K562 (cell line): ENCODE results near the gene METTL25. TPM values are rescaled to one million over a fixed set of nuclear protein-coding genes. Genes with fewer than 3 reads are reported as not detected.

Experiments used
- ATAC-seq: fragments of 200-7000 bp; cut with Tn5 transposase; 3 replicates; pipeline ENCODE4 v1.9.1; 2020; ENCODE audit warnings: moderate library complexity
- BruUV-seq: library from RNA; stranded (reverse); fragments of 400-500 nt; replicated peaks from 2 replicates; lab custom pipeline; 2021; lab: Mats Ljungman, UMichigan
- CTCF ChIA-PET: fragments of 300-600 bp; formaldehyde crosslinking; extraction: SDS; loops from one replicate; lab custom pipeline; 2021; ENCODE audit warnings: low intra/inter-chr PET ratio; lab: Yijun Ruan, JAX
- POLR2A ChIA-PET: fragments of 300-600, 350-650 bp; sonication (Branson Sonifier 250); formaldehyde crosslinking; extraction: SDS; loops from one replicate; lab custom pipeline; 2021; ENCODE audit warnings: antibody characterized with exemption, inconsistent platforms; lab: Yijun Ruan, JAX
- DNase-seq, 4 experiments: peaks; one replicate each; pipeline versions ENCODE4 v3.0.0 to v3.0.0-alpha.2; 2011 to 2018; ENCODE audit warnings: low spot score in 3 of 4, mixed read lengths in 3 of 4; ENCODE audit errors: extremely low read depth in 1 of 4
- FAIRE-seq: peaks from 2 replicates; lab custom pipeline; 2011; peaks lifted over from hg19 to GRCh38; lab: Jason Lieb, UNC
- H2AFZ ChIP-seq: 2 replicates; pipeline ENCODE4 v1.6.0; 2011; ENCODE audit warnings: low read depth, low read length, control low read depth, inconsistent platforms
- H3K27ac ChIP-seq: fragments of 200-600 bp; 3 replicates; pipeline ENCODE4 v1.8.0; 2011; ENCODE audit warnings: low read depth, mild to moderate bottlenecking, control low read depth, inconsistent platforms, low read length, moderate library complexity, mixed read lengths; ENCODE audit errors: extremely low read depth
- H3K27me3 ChIP-seq, 2 experiments: fragments of 300-600 bp in 1 of 2; 2 replicates in 1 of 2; 3 replicates in 1 of 2; pipeline versions ENCODE4 v1.6.0 to v1.8.0; 2011; ENCODE audit warnings: inconsistent platforms in 2 of 2, low read length in 2 of 2, mild to moderate bottlenecking in 1 of 2, mixed read lengths in 1 of 2, moderate library complexity in 1 of 2; ENCODE audit not compliant: control insufficient read depth in 2 of 2, insufficient read depth in 2 of 2
- H3K36me3 ChIP-seq: fragments of 300-600 bp; 3 replicates; pipeline ENCODE4 v1.8.0; 2011; ENCODE audit warnings: mild to moderate bottlenecking, low read length, inconsistent platforms; ENCODE audit not compliant: control insufficient read depth, insufficient read depth
- H3K4me1 ChIP-seq, 2 experiments: fragments of 200-600 bp in 1 of 2; replicated peaks in 1 of 2; 2 replicates in 1 of 2; 3 replicates in 1 of 2; pipeline versions ENCODE4 v1.5.1 to v1.8.0; 2011; ENCODE audit warnings: inconsistent platforms in 2 of 2, low read length in 2 of 2, mild to moderate bottlenecking in 1 of 2, mixed read lengths in 1 of 2, moderate library complexity in 1 of 2; ENCODE audit not compliant: control insufficient read depth in 2 of 2, insufficient read depth in 2 of 2
- H3K4me2 ChIP-seq: 2 replicates; pipeline ENCODE4 v1.6.1; 2011; ENCODE audit warnings: low read length, control low read depth, inconsistent platforms, mixed read lengths; ENCODE audit not compliant: insufficient read depth
- H3K4me3 ChIP-seq: fragments of 200-600 bp; sonication (generic), shearing (Covaris generic); 2 replicates; pipeline ENCODE4 v1.5.1; 2016; ENCODE audit warnings: control low read depth, inconsistent platforms
- H3K79me2 ChIP-seq: fragments of 200-600 bp; 3 replicates; pipeline ENCODE4 v1.8.0; 2011; ENCODE audit warnings: low read length, inconsistent platforms; ENCODE audit not compliant: control insufficient read depth, insufficient read depth
- H3K9ac ChIP-seq, 2 experiments: 2 replicates each; pipeline versions ENCODE4 v1.6.0 to v1.6.1; 2011; ENCODE audit warnings: low read depth in 2 of 2, low read length in 2 of 2, control low read depth in 1 of 2, inconsistent platforms in 1 of 2, mild to moderate bottlenecking in 1 of 2, mixed read lengths in 1 of 2; ENCODE audit not compliant: insufficient read depth in 1 of 2
- H3K9me1 ChIP-seq: one replicate; pipeline ENCODE4 v1.6.0; 2011; ENCODE audit warnings: inconsistent platforms, mild to moderate bottlenecking, low read length, moderate library complexity; ENCODE audit not compliant: control insufficient read depth, insufficient read depth
- H3K9me3 ChIP-seq: replicated peaks from 2 replicates; pipeline ENCODE4 v1.5.1; 2011; ENCODE audit warnings: low read depth, low read length, inconsistent platforms; ENCODE audit not compliant: control insufficient read depth, insufficient read depth
- H4K20me1 ChIP-seq: replicated peaks from 2 replicates; pipeline ENCODE4 v1.6.1; 2011; ENCODE audit warnings: low read length, inconsistent platforms, mixed read lengths; ENCODE audit not compliant: control insufficient read depth, insufficient read depth
- CEBPZ ChIP-seq: fragments of 150-350 bp; IDR thresholded peaks from 2 replicates; pipeline ENCODE4 v1.6.1; 2014; ENCODE audit warnings: low read depth, mild to moderate bottlenecking, low read length, borderline replicate concordance
- HDAC3 ChIP-seq: fragments of 450-650 bp; IDR thresholded peaks from 2 replicates; pipeline ENCODE4 v1.6.1; 2018; ENCODE audit warnings: borderline replicate concordance, mild to moderate bottlenecking, moderate library complexity; ENCODE audit not compliant: partially characterized antibody
- NELFE ChIP-seq: IDR thresholded peaks from 2 replicates; pipeline ENCODE4 v1.6.1; 2011; ENCODE audit warnings: mild to moderate bottlenecking; ENCODE audit not compliant: insufficient read depth, insufficient read length
- STAT6 ChIP-seq: sonication (generic); formaldehyde crosslinking; IDR thresholded peaks from 2 replicates; pipeline ENCODE4 v1.8.1; 2023; ENCODE audit warnings: mild to moderate bottlenecking, missing genetic modification reagents
- TCF7 ChIP-seq: sonication (generic); IDR thresholded peaks from 2 replicates; pipeline ENCODE4 v1.6.1; 2016; ENCODE audit warnings: antibody characterized with exemption, borderline replicate concordance
- ZNF165 ChIP-seq: fragments of 250-450 bp; sonication (Bioruptor Pico); IDR thresholded peaks from 2 replicates; pipeline ENCODE4 v1.4.0; 2020; ENCODE audit warnings: borderline replicate concordance
- WGBS: fragments of 100-300 bp; shearing (Covaris generic); methylation state at CpG from one replicate; pipeline ENCODE4 v1.1.6; 2016; ENCODE audit warnings: low coverage, mixed read lengths; ENCODE audit not compliant: insufficient coverage; ENCODE audit errors: missing lambda C conversion rate; 5-methylcytosine and 5-hydroxymethylcytosine counted together
- in situ Hi-C: fragments of 300-500 bp; cut with MboI; formaldehyde crosslinking; loops from 4 replicates; pipeline ENCODE4 v1.15.0; 2018; ENCODE audit warnings: inconsistent platforms, mixed read lengths
- intact Hi-C: fragments of 100-400 bp; cut with micrococcal nuclease; formaldehyde crosslinking; loops from 2 replicates; pipeline ENCODE4 v1.14.2; 2022
- polyA plus RNA-seq, 8 experiments: library from polyadenylated mRNA; depleted of rRNA in 4 of 8; stranded (reverse) in 5 of 8; unstranded in 3 of 8; fragments of >200 nt; fragmentation: Nextera tagmentation in 2 of 8; fragmentation: Illumina TruSeq in 1 of 8; extraction: Ambion mirVana in 2 of 8; extraction: Trizol in 1 of 8; gene quantifications; 2 replicates each; pipeline versions ENCODE4 v1.2.1 to v1.2.3, GENCODE V29; 2011 to 2014; ENCODE audit warnings: inconsistent platforms in 1 of 8, missing spikeins in 1 of 8
- total RNA-seq, 7 experiments: library from RNA; depleted of rRNA in 6 of 7; stranded (reverse); fragments of >200 nt in 6 of 7; fragmentation: Illumina TruSeq in 2 of 7; extraction: Trizol in 2 of 7; gene quantifications; 2 replicates each; pipeline versions ENCODE4 v1.2.1 to v1.2.3, GENCODE V29; 2011 to 2021; ENCODE audit warnings: low replicate concordance in 1 of 7
- TF ChIP-seq, protein P1 (sequence below), 2 experiments: fragments of 450-650 bp; IDR thresholded peaks; 2 replicates each; pipeline ENCODE4 v1.6.1; 2016; ENCODE audit warnings: mild to moderate bottlenecking in 2 of 2, borderline replicate concordance in 1 of 2, low read depth in 1 of 2, moderate library complexity in 1 of 2

METTL25 gene
- total and polyA plus RNA-seq, 9 of the 15 experiments (the other 6 are each of a cell fraction or from before 2014, with no cell fraction given): 0.50 to 2.4 (median 1.9) TPM

GRCh38 chr12:82476511-82476910, 118.2 kb downstream of the METTL25 start:
- in situ Hi-C loops (no loop called here), intact Hi-C loops (no loop called here)
- Histone ChIP-seq H3K9me3 (0 out of 2 replicates have a peak, but pooled peaks cover 1% of the 10 kb centered on the region), H3K4me3 (no peak overlapping the region), H3K36me3 (no peaks in the 10 kb centered on the region), H3K4me2 (no peak overlapping the region), H3K9me1 (no peaks in the 10 kb centered on the region), H3K27ac (no peak overlapping the region), H3K27me3 (no peaks in the 10 kb centered on the region), H4K20me1 (no peaks in the 10 kb centered on the region), H3K4me1 (no peaks in the 10 kb centered on the region), H3K79me2 (no peaks in the 10 kb centered on the region), H2AFZ (no peak overlapping the region), H3K9ac (no peak overlapping the region)
- BruUV-seq: no TSS peak
- 2% methylated on average over 4 of the region's 4 CpGs for WGBS
- POLR2A ChIA-PET: no interaction called here
- CTCF ChIA-PET: no interaction called here
- FAIRE-seq: no peak
- no peak for ATAC-seq
- DNase-seq: no peak
- TF ChIP-seq STAT6 (CRISPR knock-in tag) (no peak), CEBPZ (no peak), TCF7 (no peak), HDAC3 (no peak), ZNF165 (no peak), NELFE (no peak)
- TF ChIP-seq, protein P1, sequence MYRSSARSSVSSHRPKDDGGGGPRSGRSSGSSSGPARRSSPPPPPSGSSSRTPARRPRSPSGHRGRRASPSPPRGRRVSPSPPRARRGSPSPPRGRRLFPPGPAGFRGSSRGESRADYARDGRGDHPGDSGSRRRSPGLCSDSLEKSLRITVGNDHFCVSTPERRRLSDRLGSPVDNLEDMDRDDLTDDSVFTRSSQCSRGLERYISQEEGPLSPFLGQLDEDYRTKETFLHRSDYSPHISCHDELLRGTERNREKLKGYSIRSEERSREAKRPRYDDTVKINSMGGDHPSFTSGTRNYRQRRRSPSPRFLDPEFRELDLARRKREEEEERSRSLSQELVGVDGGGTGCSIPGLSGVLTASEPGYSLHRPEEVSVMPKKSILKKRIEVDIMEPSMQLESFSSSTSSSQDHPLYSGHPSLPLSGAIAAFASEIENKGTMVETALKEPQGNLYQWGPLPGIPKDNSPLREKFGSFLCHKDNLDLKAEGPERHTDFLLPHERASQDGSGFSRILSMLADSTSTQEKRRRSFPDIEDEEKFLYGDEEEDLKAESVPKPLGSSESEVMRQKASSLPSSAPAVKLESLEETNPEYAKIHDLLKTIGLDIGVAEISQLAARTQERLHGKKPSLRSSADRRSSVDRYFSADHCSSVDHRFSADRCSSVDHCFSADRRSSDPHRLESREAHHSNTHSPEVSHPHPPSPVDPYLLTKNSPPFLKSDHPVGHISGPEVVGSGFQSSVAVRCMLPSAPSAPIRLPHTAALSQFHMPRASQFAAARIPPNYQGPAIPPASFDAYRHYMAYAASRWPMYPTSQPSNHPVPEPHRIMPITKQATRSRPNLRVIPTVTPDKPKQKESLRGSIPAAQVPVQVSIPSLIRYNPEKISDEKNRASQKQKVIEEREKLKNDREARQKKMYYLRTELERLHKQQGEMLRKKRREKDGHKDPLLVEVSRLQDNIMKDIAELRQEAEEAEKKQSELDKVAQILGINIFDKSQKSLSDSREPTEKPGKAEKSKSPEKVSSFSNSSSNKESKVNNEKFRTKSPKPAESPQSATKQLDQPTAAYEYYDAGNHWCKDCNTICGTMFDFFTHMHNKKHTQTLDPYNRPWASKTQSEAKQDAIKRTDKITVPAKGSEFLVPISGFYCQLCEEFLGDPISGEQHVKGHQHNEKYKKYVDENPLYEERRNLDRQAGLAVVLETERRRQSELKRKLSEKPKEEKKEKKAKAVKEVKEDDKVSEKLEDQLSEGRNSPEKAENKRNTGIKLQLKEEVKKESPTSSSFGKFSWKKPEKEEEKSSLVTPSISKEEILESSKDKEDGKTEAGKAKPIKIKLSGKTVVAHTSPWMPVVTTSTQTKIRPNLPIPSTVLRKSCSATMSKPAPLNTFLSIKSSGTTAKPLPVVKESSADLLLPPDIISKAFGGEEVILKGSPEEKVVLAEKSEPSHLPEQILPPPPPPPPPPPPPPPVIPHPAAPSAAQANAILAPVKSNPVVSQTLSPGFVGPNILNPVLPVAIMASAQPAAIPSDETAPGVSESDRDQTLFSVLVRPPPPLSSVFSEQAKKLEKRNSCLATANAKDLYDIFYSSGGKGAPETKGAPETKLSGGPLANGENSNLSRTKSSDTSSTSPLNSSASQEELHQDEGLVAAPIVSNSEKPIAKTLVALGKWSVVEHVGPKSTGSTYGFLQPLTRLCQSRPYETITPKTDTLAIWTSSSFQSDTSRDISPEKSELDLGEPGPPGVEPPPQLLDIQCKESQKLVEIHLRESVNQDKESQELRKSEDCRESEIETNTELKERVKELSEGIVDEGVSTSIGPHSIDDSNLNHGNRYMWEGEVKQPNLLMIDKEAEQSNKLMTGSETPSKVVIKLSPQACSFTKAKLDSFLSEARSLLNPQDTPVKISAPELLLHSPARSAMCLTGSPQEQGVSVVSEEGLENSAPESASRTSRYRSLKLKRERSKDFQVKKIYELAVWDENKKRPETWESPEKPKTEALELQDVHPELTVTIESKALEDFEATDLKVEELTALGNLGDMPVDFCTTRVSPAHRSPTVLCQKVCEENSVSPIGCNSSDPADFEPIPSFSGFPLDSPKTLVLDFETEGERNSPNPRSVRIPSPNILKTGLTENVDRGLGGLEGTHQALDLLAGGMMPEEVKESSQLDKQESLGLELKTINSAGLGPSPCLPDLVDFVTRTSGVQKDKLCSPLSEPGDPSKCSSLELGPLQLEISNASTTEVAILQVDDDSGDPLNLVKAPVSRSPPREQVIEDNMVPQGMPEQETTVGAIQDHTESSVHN (IDR thresholded peaks at IDR 0.05; ENCODE audit: borderline replicate concordance in 1 of 2, low read depth in 1 of 2): no peak
